RWPE2 (cell line): ENCODE data around the gene MMD.

Experiments used
- ATAC-seq: fragments of 200-7000 bp; cut with Tn5 transposase; 3 replicates; pipeline ENCODE4 v1.9.1; 2021; ENCODE audit warnings: low read depth
- DNase-seq: peaks from one replicate; pipeline ENCODE4 v3.0.0-alpha.2; 2020; ENCODE audit warnings: low spot score
- H3K27ac ChIP-seq: fragments of 450-650 bp; 2 replicates; pipeline ENCODE4 v1.5.1; 2017; ENCODE audit warnings: mild to moderate bottlenecking; ENCODE audit not compliant: poor library complexity, severe bottlenecking
- H3K27me3 ChIP-seq: fragments of 250-450 bp; sonication (Bioruptor Pico); 2 replicates; pipeline ENCODE4 v1.5.1; 2021; ENCODE audit warnings: mild to moderate bottlenecking, moderate library complexity; ENCODE audit not compliant: insufficient read depth, poor library complexity, severe bottlenecking
- H3K36me3 ChIP-seq: fragments of 250-450 bp; sonication (Bioruptor Pico); 2 replicates; pipeline ENCODE4 v1.5.1; 2020; ENCODE audit warnings: low read depth, mild to moderate bottlenecking, moderate library complexity
- H3K4me1 ChIP-seq: fragments of 250-450 bp; sonication (Bioruptor Pico); 2 replicates; pipeline ENCODE4 v1.5.1; 2021; ENCODE audit warnings: mild to moderate bottlenecking, moderate library complexity; ENCODE audit not compliant: insufficient read depth, poor library complexity, severe bottlenecking
- H3K4me3 ChIP-seq: fragments of 250-450 bp; sonication (Bioruptor Pico); 2 replicates; pipeline ENCODE4 v1.5.1; 2021; ENCODE audit warnings: mild to moderate bottlenecking, moderate library complexity; ENCODE audit not compliant: severe bottlenecking
- H3K9me3 ChIP-seq: fragments of 250-450 bp; sonication (Bioruptor Pico); 2 replicates; pipeline ENCODE4 v1.5.1; 2021; ENCODE audit warnings: mild to moderate bottlenecking, moderate library complexity; ENCODE audit not compliant: severe bottlenecking
- CTCF ChIP-seq: fragments of 450-650 bp; IDR thresholded peaks from one replicate; pipeline ENCODE4 v1.5.1; 2017; ENCODE audit warnings: mild to moderate bottlenecking, moderate library complexity; ENCODE audit not compliant: poor library complexity, severe bottlenecking

The MMD gene

GRCh38 chr17:55343900-55344513, 77.6 kb downstream of the MMD start:
- no peaks in the 10 kb centered on the region for H3K4me1 ChIP-seq
- DNase-seq, result no peak
- H3K9me3 ChIP-seq, result no peaks in the 10 kb centered on the region
- H3K4me3 ChIP-seq, result no peak overlapping the region
- TF ChIP-seq CTCF, result no peak
- no peaks in the 10 kb centered on the region for H3K36me3 ChIP-seq
- no peak overlapping the region for H3K27ac ChIP-seq
- no peak for ATAC-seq
- no peaks in the 10 kb centered on the region for H3K27me3 ChIP-seq

- Histone ChIP-seq H3K9me3 (no peaks in the 10 kb centered on the region), H3K36me3 (no peaks in the 10 kb centered on the region), H3K27ac (no peak overlapping the region), H3K4me1 (no peaks in the 10 kb centered on the region), H3K27me3 (no peaks in the 10 kb centered on the region), H3K4me3 (no peak overlapping the region)
- no peak; the same call in 2 of the 3 replicates for ATAC-seq
- DNase-seq, result no peak
- no peak for TF ChIP-seq CTCF
These were observed 78.6 kb downstream of the MMD start for GRCh38 chr17:55342800-55343585.
